Measurements from ENCODE around the gene CCN2.

DNA sequence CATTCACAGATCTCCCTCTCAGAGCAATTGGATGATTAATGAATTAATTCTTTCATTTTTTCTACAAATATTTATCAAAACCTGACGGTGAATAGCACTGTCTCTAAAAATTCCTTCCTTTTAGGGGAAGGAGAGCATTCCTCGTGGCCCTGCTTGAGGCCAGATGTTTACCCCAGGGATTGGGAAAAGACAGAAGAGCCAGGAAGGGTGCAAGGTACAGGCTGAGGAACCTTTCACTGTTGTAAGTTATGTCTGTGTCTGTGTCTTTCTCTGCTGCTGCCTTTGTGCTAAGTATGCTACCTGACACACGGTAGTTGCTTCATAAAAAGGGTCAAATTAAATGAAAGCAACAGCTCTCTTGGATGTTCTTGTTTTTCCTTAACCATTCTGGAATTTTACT lies 27.4 kb upstream of the CCN2 start:
- TF ChIP-seq, protein P1, sequence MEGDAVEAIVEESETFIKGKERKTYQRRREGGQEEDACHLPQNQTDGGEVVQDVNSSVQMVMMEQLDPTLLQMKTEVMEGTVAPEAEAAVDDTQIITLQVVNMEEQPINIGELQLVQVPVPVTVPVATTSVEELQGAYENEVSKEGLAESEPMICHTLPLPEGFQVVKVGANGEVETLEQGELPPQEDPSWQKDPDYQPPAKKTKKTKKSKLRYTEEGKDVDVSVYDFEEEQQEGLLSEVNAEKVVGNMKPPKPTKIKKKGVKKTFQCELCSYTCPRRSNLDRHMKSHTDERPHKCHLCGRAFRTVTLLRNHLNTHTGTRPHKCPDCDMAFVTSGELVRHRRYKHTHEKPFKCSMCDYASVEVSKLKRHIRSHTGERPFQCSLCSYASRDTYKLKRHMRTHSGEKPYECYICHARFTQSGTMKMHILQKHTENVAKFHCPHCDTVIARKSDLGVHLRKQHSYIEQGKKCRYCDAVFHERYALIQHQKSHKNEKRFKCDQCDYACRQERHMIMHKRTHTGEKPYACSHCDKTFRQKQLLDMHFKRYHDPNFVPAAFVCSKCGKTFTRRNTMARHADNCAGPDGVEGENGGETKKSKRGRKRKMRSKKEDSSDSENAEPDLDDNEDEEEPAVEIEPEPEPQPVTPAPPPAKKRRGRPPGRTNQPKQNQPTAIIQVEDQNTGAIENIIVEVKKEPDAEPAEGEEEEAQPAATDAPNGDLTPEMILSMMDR (IDR thresholded peaks at IDR 0.05; ENCODE audit: low read length) = no peak
- no peak for TF ChIP-seq EZH2 (IDR thresholded peaks at IDR 0.05; ENCODE audit: borderline replicate concordance, low read length)
